ENCODE data around the gene SCNN1A. TPM values are rescaled to one million over a fixed set of nuclear protein-coding genes. Genes with fewer than 3 reads are reported as not detected.

The SCNN1A gene
- total RNA-seq (1 to 10 TPM in 4 of 5 experiments, under 1 TPM in 1; 0.22 to 5.3 (median 3.6) TPM), polyA plus RNA-seq (1 to 10 TPM in 1 of 2 donors, under 1 TPM in 1; 0.84 to 1.2 TPM), total RNA-seq (2.4 reads per million, percentile 12 among the genes with 10 or more reads in this experiment)

DNA sequence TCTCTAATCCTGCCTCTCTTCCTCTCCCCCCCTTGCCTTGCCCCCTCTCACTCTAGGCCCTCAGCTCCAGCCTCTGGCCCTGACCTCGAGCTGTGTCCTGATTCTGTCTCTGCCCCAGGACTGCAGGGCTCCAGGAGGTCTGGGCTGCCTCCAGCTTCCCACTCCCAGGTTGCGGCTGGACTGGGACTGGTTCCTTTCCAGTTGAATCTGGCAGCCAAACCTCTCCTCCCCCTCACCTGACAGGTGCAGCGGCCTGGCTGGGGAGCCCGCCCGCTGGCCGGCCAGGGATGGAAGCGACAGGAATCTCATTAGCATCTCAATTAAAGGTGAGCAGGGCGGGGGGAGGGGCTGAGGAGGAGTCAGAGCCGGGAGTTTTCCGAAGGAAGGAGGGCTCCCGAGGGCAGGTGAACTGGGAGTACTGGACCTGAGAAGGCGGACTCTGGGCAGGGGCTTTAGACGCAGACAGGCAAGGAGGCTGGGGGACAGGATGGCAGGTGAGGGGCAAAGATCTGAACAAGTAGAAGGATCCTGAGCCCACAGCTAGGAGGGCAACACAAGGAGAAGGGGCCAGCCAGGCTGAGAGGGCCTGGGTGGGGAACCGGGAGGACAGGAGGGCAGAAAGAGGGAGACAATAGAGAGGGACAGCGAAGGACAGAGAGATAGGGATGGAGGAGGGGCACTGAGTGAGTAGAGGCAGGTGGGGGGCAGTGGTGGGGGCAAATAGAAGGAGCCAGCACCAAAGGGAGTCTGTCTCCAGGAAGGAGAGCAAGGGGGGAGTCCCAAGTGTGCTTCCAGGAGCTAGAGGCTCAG, at the start of gene SCNN1A:
SCNN1A (minus strand) TSS at position 295 of the 810 bp plus-strand sequence. CDS start 780 bp downstream, outside the sequence.
- intact Hi-C loops (cut with micrococcal nuclease): loop anchor here in 1 of 2 donors (1.0 kb wide), 1 partner anchor 12 kb away; no protein-coding TSS in a partner anchor
- ChIA-PET CTCF (interaction anchor here (1.4 kb wide), 1 partner anchor 41 kb away, joined by 12 read pairs; no protein-coding TSS in a partner anchor), POLR2A (interaction anchor here (0.8 to 1.6 kb wide), 5 partner anchors 8 to 52 kb away, joined by 3 to 5 read pairs (median 4); no protein-coding TSS in a partner anchor)
- Mint-ChIP-seq H3K9me3 (peaks cover 0 to 2% (median 0%) of the 10 kb centered on the region in 11 donors), H3K4me1 (peaks cover 23 to 46% (median 38%) of the 10 kb centered on the region in 7 donors), H3K27me3 (peaks cover 0 to 10% (median 0%) of the 10 kb centered on the region in 5 donors), H3K27ac (peak within 1 kb of the TSS in 8 of 9 donors; percentile 43 to 91 (median 75)), H3K36me3 (no peaks in the 10 kb centered on the region), H3K4me3 (peak within 1 kb of the TSS in 9 of 10 donors; percentile 36 to 81 (median 73))
- peaks cover 0 to 24% of the 10 kb centered on the region in 2 donors for H3K4me1 ChIP-seq (ENCODE audit: control insufficient read depth in 2 of 2, insufficient read depth in 2 of 2, low read length in 2 of 2)
- no peaks in the 10 kb centered on the region for H3K9me3 ChIP-seq (ENCODE audit: control insufficient read depth in 2 of 3, low read length in 3 of 3)
- no peaks in the 10 kb centered on the region for H3K27me3 ChIP-seq (ENCODE audit: control insufficient read depth in 2 of 2, insufficient read depth in 2 of 2, low read length in 2 of 2)
- ATAC-seq (no peak), DNase-seq (no peak)
- no peak within 1 kb of the TSS for H3K27ac ChIP-seq (ENCODE audit: low read depth, low read length)
- no peaks in the 10 kb centered on the region for H3K36me3 ChIP-seq (ENCODE audit: control insufficient read depth in 2 of 3, insufficient read depth in 3 of 3, low read length in 3 of 3)
- H3K4me3 ChIP-seq (ENCODE audit: low read length): no peak within 1 kb of the TSS

DNA sequence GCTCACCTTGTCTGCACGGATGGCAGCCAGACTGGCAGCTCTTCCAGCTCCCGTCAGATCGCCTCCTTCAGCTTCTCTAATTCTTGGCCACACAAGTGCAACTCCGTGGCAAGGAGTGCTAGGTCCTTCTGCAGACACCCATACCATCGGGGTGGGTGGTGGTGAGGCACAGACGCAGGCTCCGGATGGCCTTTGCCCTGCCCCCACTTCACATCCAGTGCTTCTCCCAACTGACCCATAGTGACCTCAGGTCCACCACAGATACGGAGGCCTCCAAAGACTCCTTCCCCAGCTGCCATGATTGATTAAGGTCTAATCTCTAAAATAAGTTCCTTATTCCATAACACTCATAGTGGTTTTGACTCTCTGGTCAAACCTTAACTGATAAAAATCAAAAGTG, 49.5 kb upstream of the SCNN1A start:
- Histone ChIP-seq H3K9me3 (ENCODE audit: control insufficient read depth in 2 of 3, low read length in 3 of 3) (no peaks in the 10 kb centered on the region), H3K27ac (ENCODE audit: low read depth, low read length) (peak overlapping the region; percentile 56), H3K27me3 (ENCODE audit: control insufficient read depth in 2 of 2, insufficient read depth in 2 of 2, low read length in 2 of 2) (no peaks in the 10 kb centered on the region), H3K4me1 (ENCODE audit: control insufficient read depth in 2 of 2, insufficient read depth in 2 of 2, low read length in 2 of 2) (peaks cover 30 to 31% of the 10 kb centered on the region in 2 donors), H3K36me3 (ENCODE audit: control insufficient read depth in 2 of 3, insufficient read depth in 3 of 3, low read length in 3 of 3) (no peaks in the 10 kb centered on the region), H3K4me3 (ENCODE audit: low read length) (no peak overlapping the region)
- ChIA-PET POLR2A (interaction anchor here (1.7 to 8.0 kb wide), 11 partner anchors 9 to 113 kb away, joined by 5 to 237 read pairs (median 28); partner anchors contain the start of genes CD27, GAPDH, MRPL51 and TAPBPL), CTCF (interaction anchor here (0.7 to 8.0 kb wide), 13 partner anchors 9 to 133 kb away, joined by 3 to 201 read pairs (median 5); partner anchors contain the start of genes CD27, GAPDH, TAPBPL and VAMP1)
- Mint-ChIP-seq H3K9me3 (no peaks in the 10 kb centered on the region), H3K27me3 (no peaks in the 10 kb centered on the region), H3K36me3 (no peaks in the 10 kb centered on the region), H3K27ac (peak overlapping the region; percentile 40 to 99 (median 87)), H3K4me3 (no peak overlapping the region), H3K4me1 (peaks cover 18 to 51% (median 43%) of the 10 kb centered on the region in 7 donors)
- DNase-seq (no peak), ATAC-seq (no peak)
- intact Hi-C loops (cut with micrococcal nuclease): loop anchor here (10.0 kb wide), 2 partner anchors 240 to 260 kb away; partner anchors contain the start of genes ING4 (in 1 of the 2) and ZNF384 (in 1 of the 2)

DNA sequence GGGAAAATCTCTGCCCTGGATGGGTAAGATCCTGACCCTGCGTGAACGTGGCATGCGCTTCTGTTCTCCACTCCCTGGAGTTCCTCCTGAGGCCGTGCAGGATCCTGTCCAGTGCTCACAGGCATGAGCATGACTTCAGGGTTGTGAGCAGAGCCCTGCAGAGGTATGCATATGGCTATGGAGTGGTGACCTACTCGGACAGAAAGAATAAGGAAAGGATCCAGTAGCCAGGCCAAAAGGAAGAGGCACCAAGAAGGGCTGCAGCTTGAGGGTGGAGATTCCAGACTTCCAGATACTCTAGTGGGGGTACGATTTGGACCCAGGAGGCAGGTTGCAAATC, 48.6 kb upstream of the SCNN1A start:
- no peaks in the 10 kb centered on the region for H3K36me3 Mint-ChIP-seq
- H3K27me3 Mint-ChIP-seq: no peaks in the 10 kb centered on the region
- peak overlapping the region in 4 of 10 donors; percentile 10 to 41 (median 32) for H3K4me3 Mint-ChIP-seq
- Histone ChIP-seq H3K4me1 (ENCODE audit: control insufficient read depth in 2 of 2, insufficient read depth in 2 of 2, low read length in 2 of 2) (peaks cover 30 to 31% of the 10 kb centered on the region in 2 donors), H3K36me3 (ENCODE audit: control insufficient read depth in 2 of 3, insufficient read depth in 3 of 3, low read length in 3 of 3) (no peaks in the 10 kb centered on the region), H3K27me3 (ENCODE audit: control insufficient read depth in 2 of 2, insufficient read depth in 2 of 2, low read length in 2 of 2) (no peaks in the 10 kb centered on the region), H3K4me3 (ENCODE audit: low read length) (no peak overlapping the region), H3K9me3 (ENCODE audit: control insufficient read depth in 2 of 3, low read length in 3 of 3) (no peaks in the 10 kb centered on the region), H3K27ac (ENCODE audit: low read depth, low read length) (peak overlapping the region; percentile 56)
- no peak for DNase-seq
- peak overlapping the region; percentile 66 to 97 (median 86) for H3K27ac Mint-ChIP-seq
- no peak for ATAC-seq
- ChIA-PET POLR2A (interaction anchor here (1.0 to 8.0 kb wide), 13 partner anchors 10 to 113 kb away, joined by 3 to 237 read pairs (median 12); partner anchors contain the start of genes CD27, GAPDH, MRPL51 and TAPBPL), CTCF (interaction anchor here (0.6 to 8.0 kb wide), 23 partner anchors 10 to 133 kb away, joined by 3 to 201 read pairs (median 5); partner anchors contain the start of genes CD27, GAPDH, MRPL51 and TAPBPL)
- intact Hi-C loops (cut with micrococcal nuclease): loop anchor here (10.0 kb wide), 2 partner anchors 241 to 261 kb away; partner anchors contain the start of genes ING4 (in 1 of the 2) and ZNF384 (in 1 of the 2)
- H3K4me1 Mint-ChIP-seq: peaks cover 18 to 47% (median 39%) of the 10 kb centered on the region in 7 donors
- H3K9me3 Mint-ChIP-seq: no peaks in the 10 kb centered on the region

DNA sequence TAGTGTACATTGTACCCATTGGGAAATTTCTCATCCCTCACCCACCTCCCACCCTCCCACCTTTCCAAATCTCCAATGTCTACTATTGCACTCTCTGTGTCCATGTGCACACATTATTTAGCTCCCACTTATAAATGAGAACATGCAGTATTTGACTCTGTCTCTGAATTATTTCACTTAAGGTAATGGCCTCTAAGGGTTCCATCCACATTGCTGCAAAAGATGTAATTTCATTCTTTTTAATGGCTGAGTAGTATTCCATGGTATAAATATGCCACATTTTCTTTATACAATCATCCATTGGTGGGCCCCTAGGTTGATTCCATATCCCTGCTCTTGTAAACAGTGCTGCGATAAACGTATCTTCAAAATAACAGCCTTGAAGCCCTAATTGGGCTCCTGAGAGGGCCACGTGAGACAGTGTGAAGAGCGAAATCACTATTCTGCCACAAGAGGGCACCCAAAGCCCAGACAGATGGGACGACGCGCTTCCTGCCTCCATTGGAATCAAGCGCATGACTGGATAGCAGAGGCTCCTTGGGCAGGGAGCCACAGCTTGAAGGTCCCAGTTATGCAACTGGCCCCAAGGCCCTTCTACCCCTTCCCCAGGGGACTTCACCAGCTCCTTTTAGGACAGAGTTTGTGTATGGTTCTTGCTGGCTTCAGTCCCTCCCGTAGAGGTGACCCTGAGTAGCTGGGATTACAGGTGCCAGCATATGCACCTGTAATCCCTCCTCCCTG, 48.1 kb upstream of the SCNN1A start:
- Histone ChIP-seq H3K4me3 (ENCODE audit: low read length) (no peak overlapping the region), H3K27me3 (ENCODE audit: control insufficient read depth in 2 of 2, insufficient read depth in 2 of 2, low read length in 2 of 2) (no peaks in the 10 kb centered on the region), H3K9me3 (ENCODE audit: control insufficient read depth in 2 of 3, low read length in 3 of 3) (no peaks in the 10 kb centered on the region), H3K36me3 (ENCODE audit: control insufficient read depth in 2 of 3, insufficient read depth in 3 of 3, low read length in 3 of 3) (no peaks in the 10 kb centered on the region), H3K27ac (ENCODE audit: low read depth, low read length) (peak overlapping the region; percentile 56), H3K4me1 (ENCODE audit: control insufficient read depth in 2 of 2, insufficient read depth in 2 of 2, low read length in 2 of 2) (peaks cover 30 to 31% of the 10 kb centered on the region in 2 donors)
- intact Hi-C loops (cut with micrococcal nuclease): loop anchor here (1.0 to 10.0 kb wide), 12 partner anchors 29 to 261 kb away; partner anchors contain the start of genes IFFO1 (in 2 of the 2), ING4 (in 1 of the 2), MRPL51 (in 1 of the 2) and NCAPD2 (in 1 of the 2)
- DNase-seq (peak; percentile 47 to 88 (median 80)), ATAC-seq (peak; percentile 90)
- Mint-ChIP-seq H3K27me3 (no peaks in the 10 kb centered on the region), H3K4me1 (peaks cover 18 to 46% (median 38%) of the 10 kb centered on the region in 7 donors), H3K36me3 (no peaks in the 10 kb centered on the region), H3K9me3 (no peaks in the 10 kb centered on the region), H3K27ac (peak overlapping the region; percentile 66 to 97 (median 86)), H3K4me3 (peak overlapping the region in 7 of 10 donors; percentile 10 to 69 (median 27))
- ChIA-PET CTCF (interaction anchor here (0.6 to 8.0 kb wide), 24 partner anchors 11 to 134 kb away, joined by 3 to 201 read pairs (median 4); partner anchors contain the start of genes CD27, GAPDH, MRPL51 and TAPBPL), POLR2A (interaction anchor here (0.8 to 8.0 kb wide), 15 partner anchors 10 to 114 kb away, joined by 3 to 237 read pairs (median 8); partner anchors contain the start of genes CD27, GAPDH, MRPL51 and TAPBPL)

DNA sequence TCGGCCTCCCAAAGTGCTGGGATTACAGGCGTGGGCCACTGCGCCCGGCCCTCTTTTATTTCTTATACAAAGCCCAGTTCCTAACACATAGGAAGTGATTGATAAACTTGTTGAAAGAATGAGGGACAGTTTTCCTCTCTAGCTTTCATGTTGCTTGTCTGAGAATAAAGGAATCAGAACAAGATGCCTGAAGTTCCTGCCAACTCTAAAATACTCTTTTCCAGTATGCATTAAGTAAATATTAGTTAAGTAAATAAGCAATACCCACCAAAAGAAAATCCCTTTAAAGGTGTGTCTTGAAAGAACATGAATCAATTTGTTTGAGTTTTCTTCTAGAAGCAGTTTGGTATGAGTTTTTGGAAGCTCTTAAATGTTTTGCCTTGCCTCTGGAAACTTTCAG, 45.0 kb upstream of the SCNN1A start:
- intact Hi-C loops (cut with micrococcal nuclease): loop anchor here (10.0 kb wide), 2 partner anchors 244 to 264 kb away; partner anchors contain the start of genes ING4 (in 1 of the 2) and ZNF384 (in 1 of the 2)
- Mint-ChIP-seq H3K4me1 (peaks cover 6 to 23% (median 14%) of the 10 kb centered on the region in 7 donors), H3K4me3 (no peak overlapping the region), H3K36me3 (no peaks in the 10 kb centered on the region), H3K27me3 (peaks cover 0 to 2% (median 0%) of the 10 kb centered on the region in 5 donors), H3K9me3 (no peaks in the 10 kb centered on the region), H3K27ac (peak overlapping the region in 1 of 9 donors; percentile 28)
- ChIA-PET CTCF (interaction anchor here (0.7 to 1.3 kb wide), 3 partner anchors 43 to 432 kb away, joined by 3 to 5 read pairs (median 4); no protein-coding TSS in a partner anchor), POLR2A (interaction anchor here (0.7 to 1.2 kb wide), 3 partner anchors 46 to 94 kb away, joined by 3 to 4 read pairs (median 3); no protein-coding TSS in a partner anchor)
- DNase-seq (no peak), ATAC-seq (no peak)
- peaks cover 9 to 12% of the 10 kb centered on the region in 2 donors for H3K4me1 ChIP-seq (ENCODE audit: control insufficient read depth in 2 of 2, insufficient read depth in 2 of 2, low read length in 2 of 2)
- H3K27me3 ChIP-seq (ENCODE audit: control insufficient read depth in 2 of 2, insufficient read depth in 2 of 2, low read length in 2 of 2): no peaks in the 10 kb centered on the region
- H3K36me3 ChIP-seq (ENCODE audit: control insufficient read depth in 2 of 3, insufficient read depth in 3 of 3, low read length in 3 of 3): no peaks in the 10 kb centered on the region
- no peaks in the 10 kb centered on the region for H3K9me3 ChIP-seq (ENCODE audit: control insufficient read depth in 2 of 3, low read length in 3 of 3)
- no peak overlapping the region for H3K27ac ChIP-seq (ENCODE audit: low read depth, low read length)
- no peak overlapping the region for H3K4me3 ChIP-seq (ENCODE audit: low read length)

All from naive thymus-derived CD4-positive, alpha-beta T cell (primary cell).